Suprapubic skin (tissue), 4 donors: ENCODE results near the gene SOX8. TPM values are rescaled to one million over a fixed set of nuclear protein-coding genes. Genes with fewer than 3 reads are reported as not detected.

Experiments
- DNase-seq, 2 donors: peaks; one replicate each; pipeline ENCODE4 v3.0.0-alpha.2; 2019; ENCODE audit warnings: low spot score in 2 of 2
- H3K27ac ChIP-seq: fragments of 200-600 bp; sonication (generic); one replicate; pipeline ENCODE4 v1.5.1; 2019
- H3K27me3 ChIP-seq: fragments of 200-600 bp; sonication (generic); one replicate; pipeline ENCODE4 v1.5.1; 2019
- H3K36me3 ChIP-seq: fragments of 200-600 bp; sonication (generic); one replicate; pipeline ENCODE4 v1.5.1; 2019
- H3K4me1 ChIP-seq: fragments of 200-600 bp; sonication (generic); one replicate; pipeline ENCODE4 v1.5.1; 2019
- H3K4me3 ChIP-seq: fragments of 200-600 bp; sonication (generic); one replicate; pipeline ENCODE4 v1.5.1; 2019; ENCODE audit warnings: mild to moderate bottlenecking
- H3K9me3 ChIP-seq: fragments of 200-600 bp; sonication (generic); one replicate; pipeline ENCODE4 v1.5.1; 2019
- CTCF ChIP-seq, 2 donors: fragments of 200-600 bp in 1 of 2; fragments of 450-650 bp in 1 of 2; sonication (generic) in 1 of 2; IDR thresholded peaks; one replicate each; pipeline ENCODE4 v1.5.1; 2016 to 2019; ENCODE audit warnings: antibody characterized with exemption in 2 of 2, mild to moderate bottlenecking in 1 of 2, moderate library complexity in 1 of 2
- EP300 ChIP-seq: sonication (generic); formaldehyde crosslinking; IDR thresholded peaks from one replicate; pipeline ENCODE4 v1.6.1; 2017; ENCODE audit warnings: antibody characterized with exemption
- POLR2A ChIP-seq, 2 donors: fragments of 450-650 bp; IDR thresholded peaks; one replicate each; pipeline ENCODE4 v1.6.1; 2017; ENCODE audit warnings: antibody characterized with exemption in 2 of 2, mild to moderate bottlenecking in 2 of 2, moderate library complexity in 2 of 2
- POLR2AphosphoS5 ChIP-seq, 3 donors: sonication (generic); formaldehyde crosslinking; IDR thresholded peaks; one replicate each; pipeline ENCODE4 v1.6.1; 2017; ENCODE audit warnings: antibody characterized with exemption in 3 of 3
- WGBS: methylation state at CpG from one replicate; pipeline ENCODE4 v1.1.5; 2018; 5-methylcytosine and 5-hydroxymethylcytosine counted together
- total RNA-seq, 4 donors: library from RNA; depleted of rRNA; stranded (reverse); fragments of >200 nt; gene quantifications; one replicate each; pipeline ENCODE4 v1.1.0, GENCODE V29; 2016

The SOX8 gene
- total RNA-seq, 4 donors from 2014 or later: 4.0 to 12.2 (median 7.3) TPM

GRCh38 chr16:959232-960040 lies 22.1 kb upstream of the SOX8 start:
- Histone ChIP-seq H3K27me3 (no peaks in the 10 kb centered on the region), H3K27ac (no peak overlapping the region), H3K36me3 (peaks cover 4% of the 10 kb centered on the region), H3K4me3 (no peak overlapping the region), H3K9me3 (no peaks in the 10 kb centered on the region), H3K4me1 (peaks cover 6% of the 10 kb centered on the region)
- TF ChIP-seq POLR2A (IDR thresholded peaks at IDR 0.05) (no peak), CTCF (IDR thresholded peaks at IDR 0.05) (no peak), EP300 (no peak), POLR2AphosphoS5 (IDR thresholded peaks at IDR 0.05) (no peak)
- 89% methylated on average over 23 of the region's 24 CpGs for WGBS
- DNase-seq: no peak

- H3K27me3 ChIP-seq: no peaks in the 10 kb centered on the region
- H3K9me3 ChIP-seq: no peaks in the 10 kb centered on the region
- no peaks in the 10 kb centered on the region for H3K36me3 ChIP-seq
- H3K4me1 ChIP-seq: peaks cover 6% of the 10 kb centered on the region
- TF ChIP-seq POLR2AphosphoS5 (IDR thresholded peaks at IDR 0.05) (no peak), EP300 (no peak), POLR2A (IDR thresholded peaks at IDR 0.05) (no peak), CTCF (IDR thresholded peaks at IDR 0.05) (no peak)
- no peak overlapping the region for H3K27ac ChIP-seq
- H3K4me3 ChIP-seq: no peak overlapping the region
- DNase-seq: peak in 1 of 2 donors; percentile 54
- 91% methylated on average over 22 of the region's 22 CpGs for WGBS
Measured at GRCh38 chr16:962366-962765, 19.2 kb upstream of the SOX8 start.

GRCh38 chr16:962901-963814 lies 18.4 kb upstream of the SOX8 start:
- H3K36me3 ChIP-seq: no peaks in the 10 kb centered on the region
- DNase-seq: peak in 1 of 2 donors; percentile 72
- H3K27ac ChIP-seq: no peak overlapping the region
- WGBS: 89% methylated on average over 14 of the region's 23 CpGs
- H3K9me3 ChIP-seq: no peaks in the 10 kb centered on the region
- TF ChIP-seq EP300 (no peak), POLR2AphosphoS5 (IDR thresholded peaks at IDR 0.05) (no peak)
- no peak overlapping the region for H3K4me3 ChIP-seq
- H3K4me1 ChIP-seq: peaks cover 12% of the 10 kb centered on the region
- no peaks in the 10 kb centered on the region for H3K27me3 ChIP-seq

GRCh38 chr16:963913-964312 lies 17.7 kb upstream of the SOX8 start:
- no peaks in the 10 kb centered on the region for H3K27me3 ChIP-seq
- no peak overlapping the region for H3K27ac ChIP-seq
- TF ChIP-seq EP300 (no peak), POLR2AphosphoS5 (IDR thresholded peaks at IDR 0.05) (no peak), CTCF (IDR thresholded peaks at IDR 0.05) (no peak), POLR2A (IDR thresholded peaks at IDR 0.05) (no peak)
- no peaks in the 10 kb centered on the region for H3K36me3 ChIP-seq
- DNase-seq: peak in 1 of 2 donors; percentile 67
- WGBS: 91% methylated on average over 17 of the region's 17 CpGs
- peaks cover 18% of the 10 kb centered on the region for H3K4me1 ChIP-seq
- no peaks in the 10 kb centered on the region for H3K9me3 ChIP-seq
- no peak overlapping the region for H3K4me3 ChIP-seq

- H3K27ac ChIP-seq: no peak overlapping the region
Measured at GRCh38 chr16:964356-965035, 17.1 kb upstream of the SOX8 start.

More at GRCh38 chr16:964356-965035, 17.1 kb upstream of the SOX8 start:
- no peak overlapping the region for H3K4me3 ChIP-seq
- H3K36me3 ChIP-seq: no peaks in the 10 kb centered on the region
- H3K9me3 ChIP-seq: no peaks in the 10 kb centered on the region
- 91% methylated on average over 25 of the region's 27 CpGs for WGBS
- peak in 1 of 2 donors; percentile 49 for DNase-seq
- peaks cover 23% of the 10 kb centered on the region for H3K4me1 ChIP-seq
- no peak for TF ChIP-seq CTCF (IDR thresholded peaks at IDR 0.05)
- TF ChIP-seq POLR2A (IDR thresholded peaks at IDR 0.05): no peak
- TF ChIP-seq EP300: no peak
- no peak for TF ChIP-seq POLR2AphosphoS5 (IDR thresholded peaks at IDR 0.05)
- H3K27me3 ChIP-seq: no peaks in the 10 kb centered on the region
